Breast epithelium (tissue), 3 donors: ENCODE measurements around the gene AP3S2.

Source experiments
- POLR2A ChIP-seq: fragments of 450-650 bp; IDR thresholded peaks from one replicate; pipeline ENCODE4 v1.6.1; 2016; ENCODE audit warnings: antibody characterized with exemption, mild to moderate bottlenecking, moderate library complexity
- POLR2AphosphoS5 ChIP-seq, 3 donors: sonication (generic); formaldehyde crosslinking; IDR thresholded peaks; one replicate each; pipeline ENCODE4 v1.6.1; 2017; ENCODE audit warnings: antibody characterized with exemption in 3 of 3
- TF ChIP-seq, protein P1 (sequence below), 3 donors: fragments of 450-650 bp; IDR thresholded peaks; one replicate each; pipeline ENCODE4 v1.5.1; 2016 to 2017; ENCODE audit warnings: antibody characterized with exemption in 3 of 3, mild to moderate bottlenecking in 3 of 3, moderate library complexity in 3 of 3

DNA sequence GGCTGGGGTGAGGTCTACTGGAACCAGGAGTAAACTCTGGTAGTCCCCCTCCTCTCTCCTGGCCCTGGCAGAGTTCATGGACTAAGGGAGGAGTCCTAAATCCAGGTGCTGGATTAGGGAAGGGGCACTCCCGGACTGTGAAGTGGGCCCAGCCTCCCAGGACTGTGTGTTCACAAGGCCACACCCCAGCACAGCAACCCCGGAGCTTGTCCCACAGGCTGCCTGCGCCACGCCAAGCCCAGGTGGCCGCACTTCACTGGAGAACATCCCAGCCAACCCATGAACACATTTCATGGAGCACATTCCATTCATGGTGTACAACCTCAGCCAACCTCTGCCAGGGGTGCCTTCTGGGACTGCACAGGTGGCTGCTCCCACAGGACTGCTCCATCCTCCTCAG lies 10.7 kb upstream of the AP3S2 start:
- TF ChIP-seq POLR2AphosphoS5 (IDR thresholded peaks at IDR 0.05) (no peak), POLR2A (no peak)
- TF ChIP-seq, protein P1, sequence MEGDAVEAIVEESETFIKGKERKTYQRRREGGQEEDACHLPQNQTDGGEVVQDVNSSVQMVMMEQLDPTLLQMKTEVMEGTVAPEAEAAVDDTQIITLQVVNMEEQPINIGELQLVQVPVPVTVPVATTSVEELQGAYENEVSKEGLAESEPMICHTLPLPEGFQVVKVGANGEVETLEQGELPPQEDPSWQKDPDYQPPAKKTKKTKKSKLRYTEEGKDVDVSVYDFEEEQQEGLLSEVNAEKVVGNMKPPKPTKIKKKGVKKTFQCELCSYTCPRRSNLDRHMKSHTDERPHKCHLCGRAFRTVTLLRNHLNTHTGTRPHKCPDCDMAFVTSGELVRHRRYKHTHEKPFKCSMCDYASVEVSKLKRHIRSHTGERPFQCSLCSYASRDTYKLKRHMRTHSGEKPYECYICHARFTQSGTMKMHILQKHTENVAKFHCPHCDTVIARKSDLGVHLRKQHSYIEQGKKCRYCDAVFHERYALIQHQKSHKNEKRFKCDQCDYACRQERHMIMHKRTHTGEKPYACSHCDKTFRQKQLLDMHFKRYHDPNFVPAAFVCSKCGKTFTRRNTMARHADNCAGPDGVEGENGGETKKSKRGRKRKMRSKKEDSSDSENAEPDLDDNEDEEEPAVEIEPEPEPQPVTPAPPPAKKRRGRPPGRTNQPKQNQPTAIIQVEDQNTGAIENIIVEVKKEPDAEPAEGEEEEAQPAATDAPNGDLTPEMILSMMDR (IDR thresholded peaks at IDR 0.05), result no peak
